A673 (cell line): ENCODE results near the gene HEXA.

Experiments used
- EZH2 ChIP-seq: fragments of 200-600 bp; sonication (generic); IDR thresholded peaks from 2 replicates; pipeline ENCODE4 v1.6.1; 2017; ENCODE audit warnings: borderline replicate concordance, low read depth, mild to moderate bottlenecking, mixed read lengths, antibody characterized with exemption, low read length; ENCODE audit not compliant: poor library complexity, severe bottlenecking
- TF ChIP-seq, protein P1 (sequence below): fragments of 300-800, 200-600 bp; sonication (generic); conservative IDR thresholded peaks from 2 replicates; pipeline ENCODE4 v1.5.1; 2017; ENCODE audit warnings: low read depth, mild to moderate bottlenecking, antibody characterized with exemption, low read length, moderate library complexity, mixed read lengths

DNA sequence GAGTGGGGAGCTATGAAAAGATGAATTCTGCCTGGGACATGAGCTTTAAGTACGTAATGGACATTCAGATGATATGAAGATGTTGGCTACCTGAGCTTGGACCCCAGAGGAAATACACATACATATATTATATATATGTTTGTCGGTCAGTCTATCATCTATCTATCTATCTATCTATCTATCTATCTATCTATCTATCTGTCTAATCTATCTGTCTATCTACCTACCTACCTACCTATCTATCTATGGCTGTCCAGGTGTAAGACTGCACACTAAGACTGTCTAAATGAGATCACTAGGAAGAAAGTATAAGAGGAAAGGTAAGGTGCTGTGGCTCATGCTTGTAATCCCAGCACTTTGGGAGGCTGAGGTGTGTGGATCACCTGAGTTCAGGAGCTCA lies 37.7 kb downstream of the HEXA start:
- TF ChIP-seq EZH2, result no peak
- TF ChIP-seq, protein P1, sequence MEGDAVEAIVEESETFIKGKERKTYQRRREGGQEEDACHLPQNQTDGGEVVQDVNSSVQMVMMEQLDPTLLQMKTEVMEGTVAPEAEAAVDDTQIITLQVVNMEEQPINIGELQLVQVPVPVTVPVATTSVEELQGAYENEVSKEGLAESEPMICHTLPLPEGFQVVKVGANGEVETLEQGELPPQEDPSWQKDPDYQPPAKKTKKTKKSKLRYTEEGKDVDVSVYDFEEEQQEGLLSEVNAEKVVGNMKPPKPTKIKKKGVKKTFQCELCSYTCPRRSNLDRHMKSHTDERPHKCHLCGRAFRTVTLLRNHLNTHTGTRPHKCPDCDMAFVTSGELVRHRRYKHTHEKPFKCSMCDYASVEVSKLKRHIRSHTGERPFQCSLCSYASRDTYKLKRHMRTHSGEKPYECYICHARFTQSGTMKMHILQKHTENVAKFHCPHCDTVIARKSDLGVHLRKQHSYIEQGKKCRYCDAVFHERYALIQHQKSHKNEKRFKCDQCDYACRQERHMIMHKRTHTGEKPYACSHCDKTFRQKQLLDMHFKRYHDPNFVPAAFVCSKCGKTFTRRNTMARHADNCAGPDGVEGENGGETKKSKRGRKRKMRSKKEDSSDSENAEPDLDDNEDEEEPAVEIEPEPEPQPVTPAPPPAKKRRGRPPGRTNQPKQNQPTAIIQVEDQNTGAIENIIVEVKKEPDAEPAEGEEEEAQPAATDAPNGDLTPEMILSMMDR, result no peak
